Heart left ventricle (tissue), 16 donors: ENCODE data around the gene MRPL45. TPM values are rescaled to one million over a fixed set of nuclear protein-coding genes. Genes with fewer than 3 reads are reported as not detected.
A peak's percentile ranks its signal among the peaks of the same experiment; 100 is the strongest.

ENCODE experiments used
- ATAC-seq, 4 donors: fragments of 200-7000 bp; cut with Tn5 transposase; one replicate each; pipeline ENCODE4 v1.9.1; 2020 to 2022; ENCODE audit warnings: moderate library complexity in 4 of 4, mild to moderate bottlenecking in 3 of 4, moderate number of reproducible peaks in 1 of 4
- DNase-seq, 5 donors: peaks; one replicate each; pipeline ENCODE4 v3.0.0-alpha.2; 2020
- H3K27ac ChIP-seq, 12 donors: fragments of 200-600 bp; sonication (generic) in 4 of 12; one replicate each; pipeline versions ENCODE4 v1.5.0 to v1.8.0; 2016 to 2022; ENCODE audit warnings: mild to moderate bottlenecking in 2 of 12
- H3K27me3 ChIP-seq, 9 donors: fragments of 200-600 bp; sonication (generic) in 2 of 9; one replicate each; pipeline versions ENCODE4 v1.5.1 to v1.8.0; 2016 to 2022; ENCODE audit warnings: mild to moderate bottlenecking in 3 of 9
- H3K36me3 ChIP-seq, 9 donors: fragments of 200-600 bp; sonication (generic) in 2 of 9; one replicate each; pipeline versions ENCODE4 v1.5.0 to v1.8.0; 2018 to 2022; ENCODE audit warnings: mild to moderate bottlenecking in 2 of 9
- H3K4me1 ChIP-seq, 12 donors: fragments of 200-600 bp; sonication (generic) in 4 of 12; one replicate each; pipeline versions ENCODE4 v1.5.0 to v1.8.0; 2016 to 2022; ENCODE audit warnings: mild to moderate bottlenecking in 3 of 12
- H3K4me3 ChIP-seq, 12 donors: fragments of 200-600 bp; sonication (generic) in 4 of 12; one replicate each; pipeline versions ENCODE4 v1.5.0 to v1.8.0; 2017 to 2022; ENCODE audit warnings: mild to moderate bottlenecking in 9 of 12, moderate library complexity in 4 of 12
- H3K9me3 ChIP-seq, 12 donors: fragments of 200-600 bp; sonication (generic) in 4 of 12; one replicate each; pipeline versions ENCODE4 v1.5.0 to v1.8.0; 2016 to 2022; ENCODE audit warnings: mild to moderate bottlenecking in 1 of 12
- POLR2A ChIP-seq, 2 donors: fragments of 450-650 bp; IDR thresholded peaks; one replicate each; pipeline ENCODE4 v1.6.1; 2017; ENCODE audit warnings: antibody characterized with exemption in 2 of 2, mild to moderate bottlenecking in 2 of 2, moderate library complexity in 2 of 2
- WGBS, 4 donors: extraction: QIAGEN DNeasy Blood & Tissue Kit in 2 of 4; methylation state at CpG; one replicate each; pipeline versions ENCODE4 v1.1.5 to v1.1.7; 2013 to 2018; 5-methylcytosine and 5-hydroxymethylcytosine counted together
- intact Hi-C, 10 donors: fragments of 100-400 bp; cut with DNase I; formaldehyde crosslinking; loops; one replicate each; pipeline versions ENCODE4 v1.11.1 to v1.14.2; 2022
- polyA plus RNA-seq, 2 donors: library from polyadenylated mRNA; stranded (reverse); fragments of 200-250 nt; gene quantifications; one replicate each; pipeline ENCODE4 v1.2.3, GENCODE V29; 2013
- total RNA-seq, 9 donors: library from RNA; depleted of rRNA in 2 of 9; stranded (reverse); fragments of >200 nt in 2 of 9; fragmentation: NEBNext Ultra II Directional in 3 of 9; extraction: Animal tissue kit (Norgen Biotek cat#: 25700) in 3 of 9; gene quantifications; one replicate each; pipeline versions ENCODE4 v1.1.0 to v1.2.4, GENCODE V29; 2016 to 2023
- TF ChIP-seq, protein P1 (sequence below), 12 donors: fragments of 200-600 bp; sonication (generic) in 4 of 12; IDR thresholded peaks; one replicate each; pipeline versions ENCODE4 v1.5.0 to v1.8.0; 2018 to 2022; ENCODE audit warnings: antibody characterized with exemption in 12 of 12, mild to moderate bottlenecking in 5 of 12
- donor health status: ischemic (EF 13 %, LVEDD 7.1; RV severe dilation, severe dysfunction).
- donor health status: healthy with polysubstance abuse.
- donor health status: DM: no; HTN: yes; CAD: no.
- donor health status: DM: no; HTN: no; CAD: no.
- donor health status: ischemic (EF 25% LVEDD 6.9; RV normal size, moderate dysfunction).
- donor health status: ischemic (EF 25% LVEDD 5.7; RV mildly dilated, moderate dysfunction).
- donor health status: healthy.
- donor health status: DM: yes; HTN: yes; CAD: no.
- donor health status: ischemic (EF 35%, LVEDD 5.7; RV mildly dilated, moderate dysfunction).
- donor health status: nonischemic (EF 11% LVEDD 7.7; RV severe dilation, severe dysfunction).
- donor health status: DM: yes; HTN: yes; CAD: no.
- donor health status: PGD.
- donor health status: ischemic (EF 29% LVEDD 5.4; RV normal size, mild dysfunction).
- donor health status: nonischemic (EF 23%, LVEDD 6.1; RV moderate dilation, normal function).

MRPL45 gene
- total and polyA plus RNA-seq, 11 donors: 26.0 to 46.3 (median 35.1) TPM

DNA sequence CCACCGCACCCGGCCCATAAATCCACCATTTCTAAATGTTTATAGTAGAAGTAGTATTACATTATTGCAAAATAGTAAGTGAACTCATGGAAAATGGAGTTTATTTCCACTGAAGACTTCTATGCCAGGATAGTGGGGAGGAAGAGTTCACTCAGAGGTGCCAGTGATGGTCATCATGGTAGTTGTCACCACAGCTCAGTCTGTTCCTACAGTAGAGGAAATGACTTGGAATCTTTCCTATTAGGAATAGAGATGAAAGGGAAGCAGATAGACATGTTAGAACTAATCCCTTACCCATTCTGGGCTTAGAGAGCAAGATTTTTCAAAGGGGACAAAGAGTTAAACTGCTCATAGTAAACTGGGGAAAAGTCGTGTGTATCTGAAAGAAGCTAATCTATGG is 20.1 kb downstream of the MRPL45 start:
- H3K4me1 ChIP-seq: no peaks in the 10 kb centered on the region
- H3K9me3 ChIP-seq: no peaks in the 10 kb centered on the region
- no peak for ATAC-seq
- no peak for TF ChIP-seq POLR2A (IDR thresholded peaks at IDR 0.05)
- TF ChIP-seq, protein P1, sequence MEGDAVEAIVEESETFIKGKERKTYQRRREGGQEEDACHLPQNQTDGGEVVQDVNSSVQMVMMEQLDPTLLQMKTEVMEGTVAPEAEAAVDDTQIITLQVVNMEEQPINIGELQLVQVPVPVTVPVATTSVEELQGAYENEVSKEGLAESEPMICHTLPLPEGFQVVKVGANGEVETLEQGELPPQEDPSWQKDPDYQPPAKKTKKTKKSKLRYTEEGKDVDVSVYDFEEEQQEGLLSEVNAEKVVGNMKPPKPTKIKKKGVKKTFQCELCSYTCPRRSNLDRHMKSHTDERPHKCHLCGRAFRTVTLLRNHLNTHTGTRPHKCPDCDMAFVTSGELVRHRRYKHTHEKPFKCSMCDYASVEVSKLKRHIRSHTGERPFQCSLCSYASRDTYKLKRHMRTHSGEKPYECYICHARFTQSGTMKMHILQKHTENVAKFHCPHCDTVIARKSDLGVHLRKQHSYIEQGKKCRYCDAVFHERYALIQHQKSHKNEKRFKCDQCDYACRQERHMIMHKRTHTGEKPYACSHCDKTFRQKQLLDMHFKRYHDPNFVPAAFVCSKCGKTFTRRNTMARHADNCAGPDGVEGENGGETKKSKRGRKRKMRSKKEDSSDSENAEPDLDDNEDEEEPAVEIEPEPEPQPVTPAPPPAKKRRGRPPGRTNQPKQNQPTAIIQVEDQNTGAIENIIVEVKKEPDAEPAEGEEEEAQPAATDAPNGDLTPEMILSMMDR (IDR thresholded peaks at IDR 0.05): no peak
- 83 to 88% (median 86%) methylated on average over 3 of the region's 3 CpGs for WGBS, 4 donors
- no peak overlapping the region for H3K4me3 ChIP-seq
- DNase-seq: no peak
- intact Hi-C loops: no loop called here
- no peaks in the 10 kb centered on the region for H3K27me3 ChIP-seq
- H3K27ac ChIP-seq: no peak overlapping the region
- H3K36me3 ChIP-seq: peaks cover 0 to 70% (median 40%) of the 10 kb centered on the region in 9 donors

GRCh38 chr17:38320482-38320881 is 23.5 kb downstream of the MRPL45 start:
- Histone ChIP-seq H3K27ac (no peak overlapping the region), H3K27me3 (no peaks in the 10 kb centered on the region), H3K9me3 (no peaks in the 10 kb centered on the region), H3K4me3 (no peak overlapping the region), H3K36me3 (peaks cover 0 to 72% (median 49%) of the 10 kb centered on the region in 9 donors), H3K4me1 (peaks cover 0 to 2% (median 0%) of the 10 kb centered on the region in 12 donors)
- 90 to 94% (median 91%) methylated on average over 10 of the region's 10 CpGs for WGBS, 4 donors
- no peak for ATAC-seq
- TF ChIP-seq, protein P1 (IDR thresholded peaks at IDR 0.05): no peak
- DNase-seq: no peak
- intact Hi-C loops: no loop called here

- intact Hi-C loops: no loop called here
- ATAC-seq: peak; percentile 65 to 78 (median 78)
- H3K4me1 ChIP-seq: peaks cover 0 to 14% (median 0%) of the 10 kb centered on the region in 12 donors
- peak; percentile 38 to 75 (median 48) for DNase-seq
- peaks cover 0 to 57% (median 43%) of the 10 kb centered on the region in 9 donors for H3K36me3 ChIP-seq
- no peak overlapping the region for H3K4me3 ChIP-seq
- H3K9me3 ChIP-seq: no peaks in the 10 kb centered on the region
- H3K27ac ChIP-seq: no peak overlapping the region
- no peaks in the 10 kb centered on the region for H3K27me3 ChIP-seq
- 18 to 28% (median 23%) methylated on average over 7 to 8 of the region's 8 CpGs for WGBS, 4 donors
- TF ChIP-seq POLR2A (IDR thresholded peaks at IDR 0.05): no peak
- TF ChIP-seq, protein P1 (IDR thresholded peaks at IDR 0.05): peak; percentile 74 to 93 (median 82)
Measured at GRCh38 chr17:38322156-38322779, 25.3 kb downstream of the MRPL45 start.

- intact Hi-C loops: no loop called here
- TF ChIP-seq POLR2A (IDR thresholded peaks at IDR 0.05): no peak
- TF ChIP-seq, protein P1 (IDR thresholded peaks at IDR 0.05): no peak
- H3K9me3 ChIP-seq: no peaks in the 10 kb centered on the region
- peaks cover 0 to 57% (median 43%) of the 10 kb centered on the region in 9 donors for H3K36me3 ChIP-seq
- H3K27me3 ChIP-seq: no peaks in the 10 kb centered on the region
- no peak overlapping the region for H3K4me3 ChIP-seq
- ATAC-seq: no peak
- DNase-seq: no peak
- peaks cover 0 to 15% (median 0%) of the 10 kb centered on the region in 12 donors for H3K4me1 ChIP-seq
- 96 to 100% (median 98%) methylated on average over 1 of the region's 1 CpG for WGBS, 4 donors
- H3K27ac ChIP-seq: no peak overlapping the region
Measured at GRCh38 chr17:38322897-38323296, 25.9 kb downstream of the MRPL45 start.
